ENCODE data around the gene POLRMT.
"Not testable (repeated sequence)": the region's sequence is repeated elsewhere in the genome, so short reads cannot be mapped to it uniquely, and the experiment has no call there.

The POLRMT gene

GRCh38 chr19:632579-633067 lies 714 bp downstream of the POLRMT start:
- in situ Hi-C loops (cut with MboI; ENCODE audit: low sequenced_read_pairs): no loop called here

- in situ Hi-C loops (cut with MboI; ENCODE audit: low sequenced_read_pairs): no loop called here
Measured at GRCh38 chr19:629961-630714, 3.2 kb downstream of the POLRMT start.

GRCh38 chr19:629515-629914 lies 3.8 kb downstream of the POLRMT start:
- in situ Hi-C loops (cut with MboI; ENCODE audit: low sequenced_read_pairs): not testable (repeated sequence)

GRCh38 chr19:628168-628567 lies 5.2 kb downstream of the POLRMT start:
- in situ Hi-C loops (cut with MboI; ENCODE audit: low sequenced_read_pairs): no loop called here

GRCh38 chr19:626566-626965 lies 6.8 kb downstream of the POLRMT start:
- in situ Hi-C loops (cut with MboI; ENCODE audit: low sequenced_read_pairs): not testable (repeated sequence)

GRCh38 chr19:625257-625656 lies 8.1 kb downstream of the POLRMT start:
- in situ Hi-C loops (cut with MboI; ENCODE audit: low sequenced_read_pairs): no loop called here

GRCh38 chr19:624433-625109 lies 8.8 kb downstream of the POLRMT start:
- in situ Hi-C loops (cut with MboI; ENCODE audit: low sequenced_read_pairs): no loop called here

- in situ Hi-C loops (cut with MboI; ENCODE audit: low sequenced_read_pairs): no loop called here
Measured at GRCh38 chr19:623974-624373, 9.4 kb downstream of the POLRMT start.

GRCh38 chr19:623175-623916 lies 10.0 kb downstream of the POLRMT start:
- in situ Hi-C loops (cut with MboI; ENCODE audit: low sequenced_read_pairs): no loop called here

GRCh38 chr19:622666-623065 lies 10.7 kb downstream of the POLRMT start:
- in situ Hi-C loops (cut with MboI; ENCODE audit: low sequenced_read_pairs): no loop called here

GRCh38 chr19:621819-622218 lies 11.5 kb downstream of the POLRMT start:
- in situ Hi-C loops (cut with MboI; ENCODE audit: low sequenced_read_pairs): no loop called here

GRCh38 chr19:621191-621590 lies 12.1 kb downstream of the POLRMT start:
- in situ Hi-C loops (cut with MboI; ENCODE audit: low sequenced_read_pairs): not testable (repeated sequence)

GRCh38 chr19:620166-620862 lies 13.0 kb downstream of the POLRMT start:
- in situ Hi-C loops (cut with MboI; ENCODE audit: low sequenced_read_pairs): no loop called here

- in situ Hi-C loops (cut with MboI; ENCODE audit: low sequenced_read_pairs): no loop called here
Measured at GRCh38 chr19:619286-620002, 13.9 kb downstream of the POLRMT start.

GRCh38 chr19:618674-619285 lies 14.6 kb downstream of the POLRMT start:
- in situ Hi-C loops (cut with MboI; ENCODE audit: low sequenced_read_pairs): no loop called here

GRCh38 chr19:618247-618619 lies 15.1 kb downstream of the POLRMT start:
- in situ Hi-C loops (cut with MboI; ENCODE audit: low sequenced_read_pairs): no loop called here

- in situ Hi-C loops (cut with MboI; ENCODE audit: low sequenced_read_pairs): no loop called here
Measured at GRCh38 chr19:617551-618246, 15.6 kb downstream of the POLRMT start.

- in situ Hi-C loops (cut with MboI; ENCODE audit: low sequenced_read_pairs): no loop called here
Measured at GRCh38 chr19:616747-617526, 16.4 kb downstream of the POLRMT start.

Measured in HL-60/S4 treated with retinoic acid at 250 ng/mL for 4 days and 3 days (cell line).